Nephron (organoid): ENCODE measurements around the gene LTB.

ENCODE experiments used
- H3K27ac Mint-ChIP-seq, 3 experiments: 2 replicates each; pipeline ENCODE4 v1.8.0; 2020; ENCODE audit warnings: mixed read lengths in 3 of 3, mild to moderate bottlenecking in 2 of 3, moderate library complexity in 1 of 3
- H3K27me3 Mint-ChIP-seq: 2 replicates; pipeline ENCODE4 v1.8.0; 2021; ENCODE audit warnings: low read depth, mild to moderate bottlenecking, moderate library complexity, mixed read lengths
- H3K36me3 Mint-ChIP-seq: 2 replicates; pipeline ENCODE4 v1.8.0; 2020; ENCODE audit warnings: low read depth, mixed read lengths
- H3K4me1 Mint-ChIP-seq: 2 replicates; pipeline ENCODE4 v1.8.0; 2020; ENCODE audit warnings: mixed read lengths
- H3K4me3 Mint-ChIP-seq, 3 experiments: 2 replicates each; pipeline ENCODE4 v1.8.0; 2020; ENCODE audit warnings: mild to moderate bottlenecking in 3 of 3, mixed read lengths in 3 of 3, moderate library complexity in 2 of 3
- H3K9me3 Mint-ChIP-seq: 2 replicates; pipeline ENCODE4 v1.8.0; 2020; ENCODE audit warnings: mixed read lengths
- CTCF ChIP-seq, 3 experiments: fragments of 200-600 bp; sonication (generic); IDR thresholded peaks; one replicate each; pipeline ENCODE4 v1.5.0; 2021; ENCODE audit warnings: antibody characterized with exemption in 3 of 3; ENCODE audit not compliant: unreplicated experiment in 3 of 3

LTB gene

DNA sequence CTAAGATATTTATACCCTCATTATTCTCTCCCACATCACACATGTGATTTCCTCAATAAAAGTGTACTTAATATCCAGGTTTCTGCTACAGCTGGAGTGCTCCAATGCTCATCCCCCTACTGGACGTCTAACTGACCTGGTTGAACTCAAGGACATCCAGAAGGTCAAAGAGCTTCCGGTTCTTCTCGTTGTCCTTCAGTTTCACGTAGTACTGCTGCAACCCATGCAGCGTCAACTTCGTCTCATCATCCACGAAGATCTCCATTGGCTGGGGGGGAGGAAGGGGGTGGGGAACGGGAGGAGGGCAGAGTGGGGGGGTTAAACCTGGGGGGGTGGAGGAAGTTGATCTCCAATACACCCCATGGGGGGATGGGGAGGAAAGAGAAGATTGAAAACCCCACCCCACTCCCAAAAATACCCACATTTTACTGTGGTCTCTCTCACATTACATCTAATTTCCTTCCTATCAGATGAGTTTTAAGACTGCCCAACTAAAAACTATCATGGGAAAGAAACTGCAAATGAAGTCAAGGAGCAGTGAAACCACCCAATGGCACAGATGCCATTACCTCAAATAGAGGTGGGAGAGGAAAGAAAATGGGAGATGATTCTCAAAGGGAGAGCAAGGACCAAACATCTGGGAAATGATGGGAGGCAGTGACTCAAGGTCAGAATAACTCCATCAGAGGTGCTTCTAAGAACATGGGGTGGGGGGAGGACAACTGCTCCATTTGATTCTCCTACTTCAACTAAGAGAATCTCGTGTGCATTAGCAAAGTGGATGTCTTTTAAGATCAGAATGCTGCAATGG, 49.4 kb downstream of the LTB start:
- TF ChIP-seq CTCF (IDR thresholded peaks at IDR 0.05; ENCODE audit: unreplicated experiment in 3 of 3) = no peak
- Mint-ChIP-seq H3K4me1 (peaks cover 23% of the 10 kb centered on the region), H3K27ac (peak overlapping the region in 1 of 3 experiments; percentile 25), H3K4me3 (no peak overlapping the region), H3K27me3 (no peaks in the 10 kb centered on the region), H3K9me3 (no peaks in the 10 kb centered on the region), H3K36me3 (peaks cover 81% of the 10 kb centered on the region)

DNA sequence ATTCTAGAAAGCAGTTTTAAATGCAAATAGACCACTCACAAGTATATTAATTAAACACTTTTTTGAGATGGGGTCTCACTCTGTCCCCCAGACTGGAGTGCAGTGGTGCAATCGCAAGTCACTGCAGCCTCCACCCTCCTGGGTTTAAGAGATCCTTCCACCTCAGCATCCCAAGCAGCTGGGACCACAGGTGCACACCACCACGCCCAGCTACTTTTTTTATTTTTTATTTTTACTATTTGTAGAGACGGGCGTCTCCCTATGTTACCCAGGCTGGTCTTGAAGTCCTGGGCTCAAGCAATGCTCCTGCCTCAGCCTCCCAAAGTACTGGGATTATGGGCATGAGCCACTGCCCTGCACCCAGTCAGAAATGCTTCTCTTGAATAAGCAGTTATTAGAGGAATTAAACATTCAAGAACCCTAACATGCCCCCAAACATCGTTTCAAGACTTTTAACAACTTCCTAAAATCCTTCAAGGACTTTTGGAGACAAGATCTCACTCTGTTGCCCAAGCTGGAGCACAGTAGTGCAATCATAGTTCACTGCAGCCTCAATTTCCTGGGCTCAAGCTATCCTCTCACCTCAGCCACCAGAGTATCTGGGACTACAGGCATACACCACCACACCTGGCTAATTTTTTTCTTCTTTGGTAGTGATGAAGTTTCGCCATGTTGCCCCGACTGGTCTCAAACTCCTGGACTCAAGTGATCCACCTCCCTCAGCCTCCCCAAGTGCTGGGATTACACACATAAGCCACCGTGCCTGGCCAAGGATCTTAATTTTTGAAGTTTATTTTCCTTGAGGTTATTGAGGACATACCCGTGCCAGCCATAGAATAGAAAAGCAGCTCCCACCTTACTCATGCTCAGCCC, 50.2 kb downstream of the LTB start:
- H3K36me3 Mint-ChIP-seq = peaks cover 75% of the 10 kb centered on the region
- H3K4me3 Mint-ChIP-seq = no peak overlapping the region
- H3K27ac Mint-ChIP-seq = peak overlapping the region in 1 of 3 experiments; percentile 25
- no peak for TF ChIP-seq CTCF (IDR thresholded peaks at IDR 0.05; ENCODE audit: unreplicated experiment in 3 of 3)
- H3K9me3 Mint-ChIP-seq = no peaks in the 10 kb centered on the region
- H3K27me3 Mint-ChIP-seq = no peaks in the 10 kb centered on the region
- H3K4me1 Mint-ChIP-seq = peaks cover 19% of the 10 kb centered on the region

GRCh38 chr6:31531162-31531561, 51.1 kb downstream of the LTB start:
- H3K9me3 Mint-ChIP-seq = no peaks in the 10 kb centered on the region

GRCh38 chr6:31530659-31531058, 51.6 kb downstream of the LTB start:
- Mint-ChIP-seq H3K4me1 (peaks cover 12% of the 10 kb centered on the region), H3K27ac (peak overlapping the region in 1 of 3 experiments; percentile 67), H3K9me3 (no peaks in the 10 kb centered on the region), H3K36me3 (peaks cover 63% of the 10 kb centered on the region), H3K27me3 (no peaks in the 10 kb centered on the region), H3K4me3 (no peak overlapping the region)
- no peak for TF ChIP-seq CTCF (IDR thresholded peaks at IDR 0.05; ENCODE audit: unreplicated experiment in 3 of 3)

More at GRCh38 chr6:31531162-31531561, 51.1 kb downstream of the LTB start:
- peaks cover 68% of the 10 kb centered on the region for H3K36me3 Mint-ChIP-seq
- no peak for TF ChIP-seq CTCF (IDR thresholded peaks at IDR 0.05; ENCODE audit: unreplicated experiment in 3 of 3)
- no peak overlapping the region for H3K4me3 Mint-ChIP-seq
- peaks cover 14% of the 10 kb centered on the region for H3K4me1 Mint-ChIP-seq
- H3K27ac Mint-ChIP-seq = no peak overlapping the region
- H3K27me3 Mint-ChIP-seq = no peaks in the 10 kb centered on the region
